HEK293T (cell line): ENCODE measurements around the gene HSD17B7.
"Not testable (repeated sequence)": the region's sequence is repeated elsewhere in the genome, so short reads cannot be mapped to it uniquely, and the experiment has no call there.

Source experiments
- FOXM1 ChIP-seq: fragments of 450-650 bp; IDR thresholded peaks from 2 replicates; pipeline ENCODE4 v1.6.1; 2017; ENCODE audit warnings: mild to moderate bottlenecking, borderline replicate concordance
- SP1 ChIP-seq: fragments of 450-650 bp; IDR thresholded peaks from 2 replicates; pipeline ENCODE4 v1.6.1; 2017

GRCh38 chr1:162784926-162785325 lies 5.6 kb upstream of the HSD17B7 start:
- TF ChIP-seq FOXM1, SP1: not testable (repeated sequence)
